Upper lobe of left lung (tissue), 6 donors: ENCODE data around the gene CAMK2N2. TPM values are rescaled to one million over a fixed set of nuclear protein-coding genes. Genes with fewer than 3 reads are reported as not detected.

Experiments
- ATAC-seq, 2 donors: fragments of 200-7000 bp; cut with Tn5 transposase; one replicate each; pipeline ENCODE4 v1.9.1; 2022; ENCODE audit warnings: mild to moderate bottlenecking in 2 of 2, moderate library complexity in 2 of 2; ENCODE audit not compliant: low FRiP score in 2 of 2
- DNase-seq, 2 donors: peaks; one replicate each; pipeline ENCODE4 v3.0.0-alpha.2; 2019 to 2020
- H3K27ac ChIP-seq, 4 donors: fragments of 200-600 bp; sonication (generic); one replicate each; pipeline ENCODE4 v1.5.1; 2016 to 2019
- H3K27me3 ChIP-seq, 4 donors: fragments of 200-600 bp; sonication (generic); one replicate each; pipeline ENCODE4 v1.5.1; 2017 to 2019
- H3K36me3 ChIP-seq, 4 donors: fragments of 200-600 bp; sonication (generic); one replicate each; pipeline ENCODE4 v1.5.1; 2016 to 2019
- H3K4me1 ChIP-seq, 4 donors: fragments of 200-600 bp; sonication (generic); one replicate each; pipeline ENCODE4 v1.5.1; 2018 to 2019
- H3K4me3 ChIP-seq, 4 donors: fragments of 200-600 bp; sonication (generic); one replicate each; pipeline ENCODE4 v1.5.1; 2017 to 2019; ENCODE audit warnings: mild to moderate bottlenecking in 2 of 4, moderate library complexity in 1 of 4
- H3K9me3 ChIP-seq, 4 donors: fragments of 200-600 bp; sonication (generic); one replicate each; pipeline ENCODE4 v1.5.1; 2018 to 2019
- EP300 ChIP-seq, 4 donors: sonication (generic); formaldehyde crosslinking; IDR thresholded peaks; one replicate each; pipeline ENCODE4 v1.5.1; 2017; ENCODE audit warnings: antibody characterized with exemption in 4 of 4, control low read depth in 2 of 4
- POLR2A ChIP-seq, 4 donors: fragments of 450-650 bp; IDR thresholded peaks; one replicate each; pipeline ENCODE4 v1.5.1; 2016 to 2017; ENCODE audit warnings: antibody characterized with exemption in 4 of 4, mild to moderate bottlenecking in 2 of 4
- POLR2AphosphoS5 ChIP-seq, 2 donors: sonication (generic); formaldehyde crosslinking; IDR thresholded peaks; one replicate each; pipeline ENCODE4 v1.5.1; 2017; ENCODE audit warnings: antibody characterized with exemption in 2 of 2
- WGBS, 2 donors: methylation state at CpG; one replicate each; pipeline ENCODE4 v1.1.5; 2017 to 2018; 5-methylcytosine and 5-hydroxymethylcytosine counted together
- total RNA-seq, 6 donors: library from RNA; depleted of rRNA in 4 of 6; stranded (reverse); fragments of >200 nt in 4 of 6; gene quantifications; one replicate each; pipeline versions ENCODE4 v1.1.0 to v1.2.1, GENCODE V29; 2016 to 2021
- TF ChIP-seq, protein P1 (sequence below), 6 experiments: fragments of 450-650 bp in 4 of 6; fragments of 200-600 bp in 2 of 6; sonication (generic) in 2 of 6; IDR thresholded peaks; one replicate each; pipeline ENCODE4 v1.5.1; 2016 to 2019; ENCODE audit warnings: antibody characterized with exemption in 6 of 6
- donor health status: DM: no; HTN: no; CAD: no; lungs with moderate emphysema.
- donor health status: DM: no; HTN: yes; CAD: no; lungs with severe emphysema.

Gene CAMK2N2
- total RNA-seq, 6 donors from 2014 or later, result 0.26 to 0.44 TPM; not detected in 4

DNA sequence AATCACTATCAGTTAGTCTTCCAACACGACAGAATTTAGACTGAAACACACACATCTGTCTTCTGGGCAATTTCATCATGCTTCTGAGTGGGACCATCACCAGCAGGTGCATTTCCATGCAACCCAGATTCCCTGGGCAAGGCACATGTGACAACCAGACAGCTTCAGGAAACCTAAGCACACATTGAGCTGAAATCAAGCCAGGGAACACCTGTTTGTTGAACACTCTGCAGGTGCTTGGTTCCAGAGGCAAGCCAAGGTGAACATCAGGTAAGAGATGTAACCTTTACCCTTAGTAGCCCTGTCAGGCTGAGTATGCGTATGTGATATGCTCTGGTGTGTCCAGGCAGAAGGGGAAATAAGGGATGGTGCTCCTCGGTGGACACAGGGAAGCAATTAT, 34.4 kb upstream of the CAMK2N2 start:
- TF ChIP-seq EP300 (IDR thresholded peaks at IDR 0.05), result no peak
- no peak for TF ChIP-seq POLR2AphosphoS5 (IDR thresholded peaks at IDR 0.05)
- TF ChIP-seq POLR2A (IDR thresholded peaks at IDR 0.05), result no peak
- TF ChIP-seq, protein P1, sequence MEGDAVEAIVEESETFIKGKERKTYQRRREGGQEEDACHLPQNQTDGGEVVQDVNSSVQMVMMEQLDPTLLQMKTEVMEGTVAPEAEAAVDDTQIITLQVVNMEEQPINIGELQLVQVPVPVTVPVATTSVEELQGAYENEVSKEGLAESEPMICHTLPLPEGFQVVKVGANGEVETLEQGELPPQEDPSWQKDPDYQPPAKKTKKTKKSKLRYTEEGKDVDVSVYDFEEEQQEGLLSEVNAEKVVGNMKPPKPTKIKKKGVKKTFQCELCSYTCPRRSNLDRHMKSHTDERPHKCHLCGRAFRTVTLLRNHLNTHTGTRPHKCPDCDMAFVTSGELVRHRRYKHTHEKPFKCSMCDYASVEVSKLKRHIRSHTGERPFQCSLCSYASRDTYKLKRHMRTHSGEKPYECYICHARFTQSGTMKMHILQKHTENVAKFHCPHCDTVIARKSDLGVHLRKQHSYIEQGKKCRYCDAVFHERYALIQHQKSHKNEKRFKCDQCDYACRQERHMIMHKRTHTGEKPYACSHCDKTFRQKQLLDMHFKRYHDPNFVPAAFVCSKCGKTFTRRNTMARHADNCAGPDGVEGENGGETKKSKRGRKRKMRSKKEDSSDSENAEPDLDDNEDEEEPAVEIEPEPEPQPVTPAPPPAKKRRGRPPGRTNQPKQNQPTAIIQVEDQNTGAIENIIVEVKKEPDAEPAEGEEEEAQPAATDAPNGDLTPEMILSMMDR (IDR thresholded peaks at IDR 0.05), result no peak
- DNase-seq (no peak), ATAC-seq (no peak)
- Histone ChIP-seq H3K9me3 (no peaks in the 10 kb centered on the region), H3K4me3 (no peak overlapping the region), H3K27ac (no peak overlapping the region), H3K4me1 (peaks cover 12 to 20% (median 14%) of the 10 kb centered on the region in 4 donors), H3K27me3 (no peaks in the 10 kb centered on the region), H3K36me3 (peaks cover 0 to 7% (median 5%) of the 10 kb centered on the region in 4 donors)
- WGBS, 2 donors, result 59 to 73% methylated on average over 3 of the region's 3 CpGs

DNA sequence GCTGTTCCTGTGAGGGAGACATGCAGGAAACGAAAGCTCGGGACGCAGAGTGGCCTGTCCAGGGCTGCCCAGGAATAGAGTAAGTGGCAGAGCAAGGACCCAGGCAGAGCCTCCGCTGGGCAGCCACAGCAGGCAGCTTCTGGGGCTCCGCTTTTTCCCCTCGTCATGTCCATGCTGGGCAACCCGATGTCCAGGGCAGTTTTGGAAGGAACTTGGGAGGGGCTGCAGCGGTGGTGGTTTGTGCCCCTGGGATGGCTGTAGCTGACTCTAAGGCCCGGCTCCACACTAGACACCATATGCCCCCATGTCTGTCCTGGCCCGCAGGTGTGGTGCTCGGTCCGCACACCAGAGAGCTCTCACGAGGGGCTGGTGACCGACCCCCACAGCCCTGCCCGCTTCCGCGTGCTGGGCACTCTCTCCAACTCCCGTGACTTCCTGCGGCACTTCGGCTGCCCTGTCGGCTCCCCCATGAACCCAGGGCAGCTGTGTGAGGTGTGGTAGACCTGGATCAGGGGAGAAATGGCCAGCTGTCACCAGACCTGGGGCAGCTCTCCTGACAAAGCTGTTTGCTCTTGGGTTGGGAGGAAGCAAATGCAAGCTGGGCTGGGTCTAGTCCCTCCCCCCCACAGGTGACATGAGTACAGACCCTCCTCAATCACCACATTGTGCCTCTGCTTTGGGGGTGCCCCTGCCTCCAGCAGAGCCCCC, 30.5 kb upstream of the CAMK2N2 start:
- Histone ChIP-seq H3K9me3 (no peaks in the 10 kb centered on the region), H3K36me3 (no peaks in the 10 kb centered on the region), H3K4me3 (no peak overlapping the region), H3K27me3 (no peaks in the 10 kb centered on the region), H3K4me1 (no peaks in the 10 kb centered on the region), H3K27ac (no peak overlapping the region)
- ATAC-seq, result peak in 1 of 2 donors; percentile 12
- TF ChIP-seq POLR2A (IDR thresholded peaks at IDR 0.05) (no peak), EP300 (IDR thresholded peaks at IDR 0.05) (no peak), POLR2AphosphoS5 (IDR thresholded peaks at IDR 0.05) (no peak)
- TF ChIP-seq, protein P1 (IDR thresholded peaks at IDR 0.05), result no peak
- WGBS, 2 donors, result 86 to 90% methylated on average over 11 to 21 of the region's 21 CpGs
- DNase-seq, result no peak

DNA sequence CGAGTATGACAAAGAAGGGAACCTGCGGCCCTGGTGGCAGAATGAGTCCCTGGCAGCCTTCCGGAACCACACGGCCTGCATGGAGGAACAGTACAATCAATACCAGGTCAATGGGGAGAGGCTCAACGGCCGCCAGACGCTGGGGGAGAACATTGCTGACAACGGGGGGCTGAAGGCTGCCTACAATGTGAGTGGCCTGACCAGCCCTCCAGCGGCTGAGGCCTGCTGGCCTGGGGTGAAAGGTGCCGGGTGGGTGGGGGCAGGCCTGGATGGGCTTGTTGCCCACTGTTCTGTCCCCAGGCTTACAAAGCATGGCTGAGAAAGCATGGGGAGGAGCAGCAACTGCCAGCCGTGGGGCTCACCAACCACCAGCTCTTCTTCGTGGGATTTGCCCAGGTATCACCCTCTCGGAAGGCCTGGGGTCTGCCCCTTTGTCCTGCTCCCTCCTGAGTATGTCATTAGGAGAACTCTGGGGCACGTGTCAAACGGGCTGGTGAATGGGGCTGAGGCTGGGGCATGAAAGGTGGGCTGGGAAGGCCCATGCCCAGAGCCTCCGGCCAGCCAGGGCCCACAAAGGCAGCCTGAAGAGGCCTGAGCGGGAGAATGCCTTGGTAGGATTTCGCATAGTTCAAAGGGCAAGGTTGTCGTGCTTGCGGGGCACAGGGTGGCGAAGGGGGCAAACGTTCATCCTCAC, 29.8 kb upstream of the CAMK2N2 start:
- WGBS, 2 donors, result 89 to 90% methylated on average over 11 to 22 of the region's 22 CpGs
- Histone ChIP-seq H3K9me3 (no peaks in the 10 kb centered on the region), H3K4me3 (no peak overlapping the region), H3K27ac (no peak overlapping the region), H3K36me3 (no peaks in the 10 kb centered on the region), H3K27me3 (no peaks in the 10 kb centered on the region), H3K4me1 (no peaks in the 10 kb centered on the region)
- DNase-seq, result no peak
- no peak for TF ChIP-seq POLR2A (IDR thresholded peaks at IDR 0.05)
- TF ChIP-seq POLR2AphosphoS5 (IDR thresholded peaks at IDR 0.05), result no peak
- TF ChIP-seq EP300 (IDR thresholded peaks at IDR 0.05), result no peak
- TF ChIP-seq, protein P1 (IDR thresholded peaks at IDR 0.05), result no peak
- no peak for ATAC-seq

DNA sequence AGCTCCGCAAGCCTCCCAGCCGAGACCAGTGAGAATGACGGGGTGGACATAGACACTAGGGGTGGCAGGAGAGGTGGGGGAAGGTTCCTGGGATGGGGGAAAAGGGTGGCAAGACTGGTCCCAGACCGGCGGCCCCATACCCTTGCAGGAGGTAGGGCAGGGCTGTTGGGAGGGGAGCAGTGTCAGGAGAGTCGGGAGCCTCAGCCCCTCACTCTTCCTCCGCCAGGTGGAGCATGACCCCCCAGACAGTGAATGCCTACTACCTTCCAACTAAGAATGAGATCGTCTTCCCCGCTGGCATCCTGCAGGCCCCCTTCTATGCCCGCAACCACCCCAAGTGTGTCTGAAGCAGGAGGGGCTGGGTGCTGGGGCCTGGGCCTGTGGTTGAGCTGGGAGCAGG, 29.0 kb upstream of the CAMK2N2 start:
- Histone ChIP-seq H3K4me1 (no peaks in the 10 kb centered on the region), H3K27me3 (no peaks in the 10 kb centered on the region), H3K9me3 (no peaks in the 10 kb centered on the region), H3K36me3 (no peaks in the 10 kb centered on the region), H3K4me3 (no peak overlapping the region), H3K27ac (no peak overlapping the region)
- DNase-seq (no peak), ATAC-seq (no peak)
- WGBS, 2 donors, result 89 to 91% methylated on average over 8 to 10 of the region's 10 CpGs
- TF ChIP-seq POLR2A (IDR thresholded peaks at IDR 0.05), result no peak
- TF ChIP-seq EP300 (IDR thresholded peaks at IDR 0.05), result no peak
- TF ChIP-seq POLR2AphosphoS5 (IDR thresholded peaks at IDR 0.05), result no peak
- TF ChIP-seq, protein P1 (IDR thresholded peaks at IDR 0.05), result no peak
